Endothelial cell of umbilical vein (primary cell): Measurements from ENCODE around the gene ACTL7B. TPM values are rescaled to one million over a fixed set of nuclear protein-coding genes. Genes with fewer than 3 reads are reported as not detected.

Source experiments
- BruUV-seq: library from RNA; stranded (reverse); fragments of 400-500 nt; replicated peaks from 2 replicates; lab custom pipeline; 2021; lab: Mats Ljungman, UMichigan
- CTCF ChIA-PET: fragments of 300-600, 350-600 bp; sonication (Branson Sonifier 250); formaldehyde crosslinking; loops from one replicate; lab custom pipeline; 2021; ENCODE audit warnings: antibody characterized with exemption, inconsistent platforms; lab: Charles Lee
- POLR2A ChIA-PET: fragments of 300-600, 350-600 bp; sonication (Branson Sonifier 250); formaldehyde crosslinking; loops from one replicate; lab custom pipeline; 2021; ENCODE audit warnings: antibody characterized with exemption, inconsistent platforms; lab: Charles Lee
- DNase-seq: peaks from one replicate; pipeline ENCODE4 v3.0.0-alpha.2; 2011; ENCODE audit warnings: low read depth, low spot score
- FAIRE-seq: peaks from 2 replicates; lab custom pipeline; 2011; peaks lifted over from hg19 to GRCh38; lab: Jason Lieb, UNC
- H2AFZ ChIP-seq: 2 replicates; pipeline ENCODE4 v1.6.0; 2012; ENCODE audit warnings: low read depth, low read length, control low read depth, inconsistent platforms
- H3K27ac ChIP-seq: 2 replicates; pipeline ENCODE4 v1.5.1; 2011; ENCODE audit warnings: low read depth, mild to moderate bottlenecking, control low read depth, low read length, moderate library complexity; ENCODE audit not compliant: insufficient read depth
- H3K27me3 ChIP-seq, 2 experiments: 2 replicates each; pipeline versions ENCODE4 v1.6.0 to v1.6.1; 2011; ENCODE audit warnings: low read length in 2 of 2, mixed read lengths in 1 of 2; ENCODE audit not compliant: control insufficient read depth in 2 of 2, insufficient read depth in 2 of 2
- H3K36me3 ChIP-seq, 2 experiments: 2 replicates in 1 of 2; 3 replicates in 1 of 2; pipeline ENCODE4 v1.5.1; 2011; ENCODE audit warnings: low read length in 2 of 2, mild to moderate bottlenecking in 1 of 2, moderate library complexity in 1 of 2; ENCODE audit not compliant: control insufficient read depth in 2 of 2, insufficient read depth in 2 of 2; ENCODE audit errors: extremely low read depth in 1 of 2
- H3K4me1 ChIP-seq: 3 replicates; pipeline ENCODE4 v1.5.1; 2011; ENCODE audit warnings: mild to moderate bottlenecking, low read length; ENCODE audit not compliant: control insufficient read depth, insufficient read depth; ENCODE audit errors: extremely low read depth
- H3K4me2 ChIP-seq: 2 replicates; pipeline ENCODE4 v1.6.1; 2011; ENCODE audit warnings: low read length, control low read depth, mixed read lengths; ENCODE audit not compliant: insufficient read depth
- H3K4me3 ChIP-seq, 3 experiments: fragments of 200-600 bp in 1 of 3; sonication (generic), shearing (Covaris generic) in 1 of 3; replicated peaks in 1 of 3; 2 replicates each; pipeline ENCODE4 v1.5.1; 2011 to 2016; ENCODE audit warnings: control low read depth in 3 of 3, low read length in 3 of 3, mild to moderate bottlenecking in 2 of 3, inconsistent platforms in 1 of 3, low read depth in 1 of 3, moderate library complexity in 1 of 3; ENCODE audit not compliant: insufficient read depth in 1 of 3
- H3K79me2 ChIP-seq: 2 replicates; pipeline ENCODE4 v1.6.0; 2012; ENCODE audit warnings: low read length, inconsistent platforms; ENCODE audit not compliant: control insufficient read depth, insufficient read depth
- H3K9ac ChIP-seq: replicated peaks from 2 replicates; pipeline ENCODE3; 2011; ENCODE audit warnings: low read length, control low read depth; ENCODE audit not compliant: insufficient read depth; ENCODE audit errors: extremely low read depth
- H3K9me1 ChIP-seq: replicated peaks from 3 replicates; pipeline ENCODE4 v1.6.0; 2011; ENCODE audit warnings: mild to moderate bottlenecking, low read length; ENCODE audit not compliant: control insufficient read depth, insufficient read depth; ENCODE audit errors: extremely low read depth
- H3K9me3 ChIP-seq: replicated peaks from 2 replicates; pipeline ENCODE4 v1.5.1; 2012; ENCODE audit warnings: low read length, inconsistent platforms; ENCODE audit not compliant: control insufficient read depth, insufficient read depth
- H4K20me1 ChIP-seq: replicated peaks from 2 replicates; pipeline ENCODE3; 2011; ENCODE audit warnings: mild to moderate bottlenecking, low read length; ENCODE audit not compliant: control insufficient read depth, insufficient read depth; ENCODE audit errors: extremely low read depth
- EZH2 ChIP-seq: IDR thresholded peaks from 2 replicates; pipeline ENCODE4 v1.6.1; 2012; ENCODE audit warnings: borderline replicate concordance, low read depth, mild to moderate bottlenecking, moderate library complexity, low read length, inconsistent platforms; ENCODE audit not compliant: severe bottlenecking
- FOS ChIP-seq: IDR thresholded peaks from 2 replicates; pipeline ENCODE4 v1.6.1; 2011; ENCODE audit warnings: mild to moderate bottlenecking, low read length, moderate library complexity, borderline replicate concordance; ENCODE audit not compliant: insufficient read depth
- GATA2 ChIP-seq: IDR thresholded peaks from 2 replicates; pipeline ENCODE4 v1.7.0; 2011; ENCODE audit warnings: low read depth, mild to moderate bottlenecking, moderate library complexity, mixed read lengths, low read length; ENCODE audit not compliant: insufficient read length, insufficient read depth
- JUN ChIP-seq: IDR thresholded peaks from 2 replicates; pipeline ENCODE4 v1.6.1; 2011; ENCODE audit warnings: borderline replicate concordance, low read depth; ENCODE audit not compliant: insufficient read length, insufficient read depth
- MYC ChIP-seq: IDR thresholded peaks from one replicate; pipeline ENCODE4 v1.6.1; 2011; ENCODE audit warnings: mild to moderate bottlenecking, low read depth, low read length
- POLR2A ChIP-seq: IDR thresholded peaks from 2 replicates; pipeline ENCODE4 v1.6.1; 2012; ENCODE audit warnings: low read depth, mild to moderate bottlenecking, control low read depth, low read length
- POLR2AphosphoS5 ChIP-seq: IDR thresholded peaks from 2 replicates; pipeline ENCODE4 v1.6.1; 2012; ENCODE audit warnings: low read depth, mild to moderate bottlenecking, control low read depth, low read length, moderate library complexity; ENCODE audit not compliant: insufficient read depth
- dilution Hi-C: fragments of 300-500 bp; cut with MboI; formaldehyde crosslinking; loops from one replicate; pipeline ENCODE4 v1.15.0; 2019; ENCODE audit warnings: low sequenced_read_pairs; ENCODE audit not compliant: extremely low pct_ligation_motif_present
- intact Hi-C: fragments of 100-400 bp; cut with micrococcal nuclease; formaldehyde crosslinking; loops from one replicate; pipeline ENCODE4 v1.10.0; 2022
- polyA plus RNA-seq, 4 experiments: library from polyadenylated mRNA; depleted of rRNA in 3 of 4; stranded (reverse) in 3 of 4; unstranded in 1 of 4; fragments of >200 nt; gene quantifications; 2 replicates each; pipeline versions ENCODE4 v1.2.1 to v1.2.3, GENCODE V29; 2011 to 2012; ENCODE audit warnings: missing spikeins in 1 of 4
- total RNA-seq: library from RNA; stranded (reverse); gene quantifications from 2 replicates; pipeline ENCODE4 v1.2.3, GENCODE V29; 2021
- TF ChIP-seq, protein P1 (sequence below), 2 donors: IDR thresholded peaks; 1 replicate in 1 of 2; 2 replicates in 1 of 2; pipeline ENCODE4 v1.5.1; 2011; ENCODE audit warnings: low read length in 2 of 2, mild to moderate bottlenecking in 2 of 2, moderate library complexity in 2 of 2, control low read depth in 1 of 2, inconsistent platforms in 1 of 2, low read depth in 1 of 2; ENCODE audit not compliant: insufficient read depth in 1 of 2; ENCODE audit errors: extremely low read depth in 1 of 2
- TF ChIP-seq, protein P2 (sequence below): IDR thresholded peaks from 2 replicates; pipeline ENCODE4 v1.6.1; 2011; ENCODE audit not compliant: insufficient read depth, insufficient read length

The ACTL7B gene
- total and polyA plus RNA-seq, 2 donors (not counting 3 experiments of a cell fraction or from before 2014, with no cell fraction given): not detected

DNA sequence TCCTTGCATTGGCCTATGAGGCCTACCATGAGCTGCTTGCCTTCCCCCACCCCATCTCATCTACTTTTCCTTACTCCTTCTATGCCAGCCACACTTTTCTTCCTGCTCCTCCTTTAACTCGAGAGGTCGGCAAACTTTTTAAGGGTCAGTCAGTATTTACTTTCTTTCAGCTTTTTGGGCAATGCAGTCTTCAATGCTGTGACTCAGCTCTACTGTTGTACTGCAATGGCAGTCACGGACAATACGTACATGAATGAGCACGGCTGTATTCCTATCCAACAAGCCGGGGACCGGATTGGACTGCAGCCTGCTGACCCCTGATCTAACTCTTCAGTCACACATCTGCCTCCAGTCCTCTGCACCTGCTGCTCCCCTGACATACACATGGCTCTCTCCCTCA lies 5.7 kb upstream of the ACTL7B start:
- DNase-seq: no peak
- H3K4me3 ChIP-seq: no peak overlapping the region
- no peaks in the 10 kb centered on the region for H3K79me2 ChIP-seq
- H3K9ac ChIP-seq: no peak overlapping the region
- TF ChIP-seq, protein P1, sequence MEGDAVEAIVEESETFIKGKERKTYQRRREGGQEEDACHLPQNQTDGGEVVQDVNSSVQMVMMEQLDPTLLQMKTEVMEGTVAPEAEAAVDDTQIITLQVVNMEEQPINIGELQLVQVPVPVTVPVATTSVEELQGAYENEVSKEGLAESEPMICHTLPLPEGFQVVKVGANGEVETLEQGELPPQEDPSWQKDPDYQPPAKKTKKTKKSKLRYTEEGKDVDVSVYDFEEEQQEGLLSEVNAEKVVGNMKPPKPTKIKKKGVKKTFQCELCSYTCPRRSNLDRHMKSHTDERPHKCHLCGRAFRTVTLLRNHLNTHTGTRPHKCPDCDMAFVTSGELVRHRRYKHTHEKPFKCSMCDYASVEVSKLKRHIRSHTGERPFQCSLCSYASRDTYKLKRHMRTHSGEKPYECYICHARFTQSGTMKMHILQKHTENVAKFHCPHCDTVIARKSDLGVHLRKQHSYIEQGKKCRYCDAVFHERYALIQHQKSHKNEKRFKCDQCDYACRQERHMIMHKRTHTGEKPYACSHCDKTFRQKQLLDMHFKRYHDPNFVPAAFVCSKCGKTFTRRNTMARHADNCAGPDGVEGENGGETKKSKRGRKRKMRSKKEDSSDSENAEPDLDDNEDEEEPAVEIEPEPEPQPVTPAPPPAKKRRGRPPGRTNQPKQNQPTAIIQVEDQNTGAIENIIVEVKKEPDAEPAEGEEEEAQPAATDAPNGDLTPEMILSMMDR (IDR thresholded peaks at IDR 0.05; ENCODE audit: extremely low read depth in 1 of 2, insufficient read depth in 1 of 2, low read depth in 1 of 2, low read length in 2 of 2): no peak
- TF ChIP-seq POLR2A: no peak
- no peak for TF ChIP-seq GATA2
- no peaks in the 10 kb centered on the region for H3K9me1 ChIP-seq
- POLR2A ChIA-PET: no interaction called here
- H4K20me1 ChIP-seq: no peaks in the 10 kb centered on the region
- dilution Hi-C loops: no loop called here
- no peaks in the 10 kb centered on the region for H3K4me1 ChIP-seq
- H3K4me2 ChIP-seq: no peak overlapping the region
- no peaks in the 10 kb centered on the region for H3K9me3 ChIP-seq
- FAIRE-seq: no peak
- no peaks in the 10 kb centered on the region for H3K27me3 ChIP-seq
- no peaks in the 10 kb centered on the region for H3K36me3 ChIP-seq
- H3K27ac ChIP-seq: no peak overlapping the region
- no peak overlapping the region for H2AFZ ChIP-seq
- CTCF ChIA-PET: interaction anchor here (1.0 to 1.5 kb wide), 2 partner anchors 12 to 90 kb away, joined by 3 read pairs; no protein-coding TSS in a partner anchor
- no TSS peak for BruUV-seq
- intact Hi-C loops: no loop called here

DNA sequence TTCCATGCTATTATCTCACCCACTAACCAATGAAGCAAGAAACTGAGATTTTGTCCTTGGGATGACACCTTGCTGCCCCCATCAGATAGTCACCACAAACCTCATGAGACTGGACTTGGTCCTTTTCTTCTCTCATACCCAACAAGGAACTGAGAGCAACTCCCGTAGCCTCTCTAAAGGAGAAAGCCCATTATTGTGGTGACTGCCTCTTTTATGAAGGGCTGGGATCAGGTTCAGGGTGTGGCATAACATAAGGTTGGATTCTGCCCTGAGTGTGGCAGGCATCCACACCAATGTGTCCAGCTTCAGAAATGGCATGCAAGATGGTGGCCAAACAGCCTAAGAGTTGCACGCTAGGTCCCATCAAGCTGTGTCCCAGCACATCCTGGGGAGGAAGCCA lies 5.0 kb upstream of the ACTL7B start:
- no peak for TF ChIP-seq FOS
- no peak for TF ChIP-seq POLR2AphosphoS5
- no peak for TF ChIP-seq POLR2A
- TF ChIP-seq MYC: no peak
- TF ChIP-seq, protein P1 (IDR thresholded peaks at IDR 0.05; ENCODE audit: extremely low read depth in 1 of 2, insufficient read depth in 1 of 2, low read depth in 1 of 2, low read length in 2 of 2): no peak
- TF ChIP-seq EZH2: no peak
- TF ChIP-seq JUN: no peak
- TF ChIP-seq, protein P2, sequence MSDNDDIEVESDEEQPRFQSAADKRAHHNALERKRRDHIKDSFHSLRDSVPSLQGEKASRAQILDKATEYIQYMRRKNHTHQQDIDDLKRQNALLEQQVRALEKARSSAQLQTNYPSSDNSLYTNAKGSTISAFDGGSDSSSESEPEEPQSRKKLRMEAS: no peak
- TF ChIP-seq GATA2: no peak

More for the DNA sequence above, 5.0 kb upstream of the ACTL7B start:
- Histone ChIP-seq H3K9me1 (no peaks in the 10 kb centered on the region), H3K9ac (no peak overlapping the region), H3K79me2 (no peaks in the 10 kb centered on the region), H3K9me3 (no peaks in the 10 kb centered on the region), H2AFZ (no peak overlapping the region), H3K36me3 (no peaks in the 10 kb centered on the region), H3K27me3 (no peaks in the 10 kb centered on the region), H3K4me2 (no peak overlapping the region), H3K4me3 (no peak overlapping the region), H4K20me1 (no peaks in the 10 kb centered on the region), H3K27ac (no peak overlapping the region), H3K4me1 (no peaks in the 10 kb centered on the region)
- POLR2A ChIA-PET: no interaction called here
- DNase-seq (no peak), FAIRE-seq (no peak)
- intact Hi-C loops (no loop called here), dilution Hi-C loops (no loop called here)
- CTCF ChIA-PET: interaction anchor here (1.0 to 1.5 kb wide), 2 partner anchors 13 to 91 kb away, joined by 3 read pairs; no protein-coding TSS in a partner anchor
- BruUV-seq: no TSS peak
